Glutamatergic neuron (in vitro differentiated cells): ENCODE data around the gene PTPRG. TPM values are rescaled to one million over a fixed set of nuclear protein-coding genes. Genes with fewer than 3 reads are reported as not detected.

Experiments used
- DNase-seq: peaks from one replicate; pipeline ENCODE4 v3.0.0; 2022
- H3K27ac Mint-ChIP-seq: one replicate; pipeline ENCODE4 v1.8.0; 2020; ENCODE audit warnings: mild to moderate bottlenecking, mixed read lengths, inconsistent platforms; ENCODE audit not compliant: unreplicated experiment
- H3K27me3 Mint-ChIP-seq: one replicate; pipeline ENCODE4 v1.8.0; 2020; ENCODE audit warnings: mild to moderate bottlenecking, moderate library complexity, mixed read lengths, inconsistent platforms; ENCODE audit not compliant: unreplicated experiment
- H3K36me3 Mint-ChIP-seq: one replicate; pipeline ENCODE4 v1.8.0; 2020; ENCODE audit warnings: mild to moderate bottlenecking, mixed read lengths, inconsistent platforms; ENCODE audit not compliant: unreplicated experiment
- H3K4me1 Mint-ChIP-seq: one replicate; pipeline ENCODE4 v1.8.0; 2020; ENCODE audit warnings: mild to moderate bottlenecking, low read depth, mixed read lengths, inconsistent platforms; ENCODE audit not compliant: unreplicated experiment
- H3K4me3 Mint-ChIP-seq: one replicate; pipeline ENCODE4 v1.8.0; 2020; ENCODE audit warnings: mild to moderate bottlenecking, mixed read lengths, inconsistent platforms; ENCODE audit not compliant: unreplicated experiment
- H3K9me3 Mint-ChIP-seq: one replicate; pipeline ENCODE4 v1.8.0; 2020; ENCODE audit warnings: mild to moderate bottlenecking, moderate library complexity, mixed read lengths, inconsistent platforms; ENCODE audit not compliant: unreplicated experiment
- total RNA-seq: library from RNA; stranded (reverse); fragmentation: NEBNext Ultra II Directional; extraction: Animal tissue kit (Norgen Biotek cat#: 25700); gene quantifications from one replicate; pipeline ENCODE4 v1.2.1, GENCODE V29; 2021; ENCODE audit not compliant: unreplicated experiment
- TF ChIP-seq, protein P1 (sequence below): fragments of 200-600 bp; sonication (generic); IDR thresholded peaks from one replicate; pipeline ENCODE4 v1.5.0; 2021; ENCODE audit not compliant: partially characterized antibody, unreplicated experiment

The PTPRG gene
- total RNA-seq, 1 donor from 2014 or later, result 52.1 TPM

- Mint-ChIP-seq H3K9me3 (no peaks in the 10 kb centered on the region), H3K27me3 (no peaks in the 10 kb centered on the region), H3K4me3 (no peak overlapping the region), H3K36me3 (no peaks in the 10 kb centered on the region), H3K4me1 (peaks cover 30% of the 10 kb centered on the region), H3K27ac (no peak overlapping the region)
- TF ChIP-seq, protein P1, sequence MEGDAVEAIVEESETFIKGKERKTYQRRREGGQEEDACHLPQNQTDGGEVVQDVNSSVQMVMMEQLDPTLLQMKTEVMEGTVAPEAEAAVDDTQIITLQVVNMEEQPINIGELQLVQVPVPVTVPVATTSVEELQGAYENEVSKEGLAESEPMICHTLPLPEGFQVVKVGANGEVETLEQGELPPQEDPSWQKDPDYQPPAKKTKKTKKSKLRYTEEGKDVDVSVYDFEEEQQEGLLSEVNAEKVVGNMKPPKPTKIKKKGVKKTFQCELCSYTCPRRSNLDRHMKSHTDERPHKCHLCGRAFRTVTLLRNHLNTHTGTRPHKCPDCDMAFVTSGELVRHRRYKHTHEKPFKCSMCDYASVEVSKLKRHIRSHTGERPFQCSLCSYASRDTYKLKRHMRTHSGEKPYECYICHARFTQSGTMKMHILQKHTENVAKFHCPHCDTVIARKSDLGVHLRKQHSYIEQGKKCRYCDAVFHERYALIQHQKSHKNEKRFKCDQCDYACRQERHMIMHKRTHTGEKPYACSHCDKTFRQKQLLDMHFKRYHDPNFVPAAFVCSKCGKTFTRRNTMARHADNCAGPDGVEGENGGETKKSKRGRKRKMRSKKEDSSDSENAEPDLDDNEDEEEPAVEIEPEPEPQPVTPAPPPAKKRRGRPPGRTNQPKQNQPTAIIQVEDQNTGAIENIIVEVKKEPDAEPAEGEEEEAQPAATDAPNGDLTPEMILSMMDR, result no peak
- DNase-seq, result no peak
Observed at GRCh38 chr3:61914276-61914675, 352.9 kb downstream of the PTPRG start.

GRCh38 chr3:61915296-61915695, 353.9 kb downstream of the PTPRG start:
- TF ChIP-seq, protein P1, result no peak
- Mint-ChIP-seq H3K27ac (no peak overlapping the region), H3K27me3 (peaks cover 2% of the 10 kb centered on the region), H3K36me3 (no peaks in the 10 kb centered on the region), H3K9me3 (no peaks in the 10 kb centered on the region), H3K4me3 (no peak overlapping the region), H3K4me1 (peaks cover 27% of the 10 kb centered on the region)
- no peak for DNase-seq

- TF ChIP-seq, protein P1, result no peak
- no peak overlapping the region for H3K4me3 Mint-ChIP-seq
- no peaks in the 10 kb centered on the region for H3K9me3 Mint-ChIP-seq
- no peak overlapping the region for H3K27ac Mint-ChIP-seq
- H3K4me1 Mint-ChIP-seq, result peaks cover 17% of the 10 kb centered on the region
- H3K36me3 Mint-ChIP-seq, result no peaks in the 10 kb centered on the region
- no peak for DNase-seq
- peaks cover 2% of the 10 kb centered on the region for H3K27me3 Mint-ChIP-seq
Observed at GRCh38 chr3:61919371-61919770, 358.0 kb downstream of the PTPRG start.

GRCh38 chr3:61922118-61922517, 360.7 kb downstream of the PTPRG start:
- Mint-ChIP-seq H3K4me1 (peaks cover 14% of the 10 kb centered on the region), H3K27ac (no peak overlapping the region), H3K4me3 (no peak overlapping the region), H3K36me3 (no peaks in the 10 kb centered on the region), H3K27me3 (peaks cover 2% of the 10 kb centered on the region), H3K9me3 (no peaks in the 10 kb centered on the region)
- DNase-seq, result no peak
- TF ChIP-seq, protein P1, result no peak

- TF ChIP-seq, protein P1, result no peak
- Mint-ChIP-seq H3K9me3 (no peaks in the 10 kb centered on the region), H3K4me3 (no peak overlapping the region), H3K27me3 (peaks cover 2% of the 10 kb centered on the region), H3K27ac (no peak overlapping the region), H3K36me3 (no peaks in the 10 kb centered on the region), H3K4me1 (peaks cover 15% of the 10 kb centered on the region)
- no peak for DNase-seq
Observed at GRCh38 chr3:61924090-61924735, 362.8 kb downstream of the PTPRG start.
